SK-MEL-5 (cell line): ENCODE measurements around the gene UBAP2. TPM values are rescaled to one million over a fixed set of nuclear protein-coding genes. Genes with fewer than 3 reads are reported as not detected.
"Not testable (repeated sequence)": the region's sequence is repeated elsewhere in the genome, so short reads cannot be mapped to it uniquely, and the experiment has no call there.

Experiments used
- DNase-seq: peaks from one replicate; pipeline ENCODE4 v3.0.0-alpha.2; 2016; ENCODE audit warnings: low read depth, low spot score
- in situ Hi-C: cut with HindIII; loops from 2 replicates; pipeline ENCODE4 v1.10.0; 2016; ENCODE audit warnings: low sequenced_read_pairs, high pct_unique_total_duplicates, low pct_unique_long_range_greater_than_20kb
- total RNA-seq: library from RNA; depleted of rRNA; stranded (reverse); fragments of >200 nt; shearing (Covaris generic); gene quantifications from 2 replicates; pipeline ENCODE4 v1.2.3, GENCODE V29; 2014

Gene UBAP2
- total RNA-seq, 1 experiment from 2014 or later = 11.4 TPM

DNA sequence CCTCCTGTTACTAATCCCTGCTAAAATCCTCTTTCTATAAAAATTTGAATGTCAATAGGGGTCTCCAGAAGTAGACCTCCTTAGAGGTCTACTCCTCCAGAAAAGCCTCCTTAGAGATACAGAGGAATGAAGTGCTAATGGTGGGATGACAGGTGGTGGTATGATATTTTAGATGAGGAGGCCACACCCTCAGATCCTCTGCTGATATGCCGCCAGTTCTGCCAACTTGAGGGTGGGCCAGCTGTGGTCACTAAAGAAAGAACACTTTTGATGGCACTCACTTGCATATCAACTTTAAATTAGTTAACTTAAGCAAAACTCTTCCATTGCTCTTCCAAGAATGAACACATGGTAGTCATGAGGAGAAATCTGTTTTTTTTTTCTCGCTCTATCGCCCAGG, 16.9 kb upstream of the UBAP2 start:
- in situ Hi-C loops = no loop called here
- DNase-seq = no peak

DNA sequence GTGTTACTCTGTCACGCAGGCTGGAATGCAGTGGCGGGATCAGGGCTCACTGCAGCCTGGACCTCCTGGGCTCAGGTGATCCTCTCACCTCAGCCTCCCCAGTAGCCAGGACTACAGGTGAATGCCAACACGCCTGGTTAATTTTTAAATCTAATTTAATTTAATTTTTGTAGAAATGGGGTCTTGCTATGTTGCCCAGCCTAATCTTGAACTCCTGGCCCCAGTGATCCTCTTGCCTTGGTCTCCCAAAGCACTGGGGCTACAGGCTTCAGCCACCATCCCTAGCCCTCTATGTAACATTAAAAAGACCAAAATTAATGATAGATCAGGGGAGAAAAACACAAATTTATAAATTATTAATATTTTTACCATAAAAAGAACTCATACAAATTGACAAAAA, 11.3 kb upstream of the UBAP2 start:
- in situ Hi-C loops = no loop called here
- DNase-seq = no peak

DNA sequence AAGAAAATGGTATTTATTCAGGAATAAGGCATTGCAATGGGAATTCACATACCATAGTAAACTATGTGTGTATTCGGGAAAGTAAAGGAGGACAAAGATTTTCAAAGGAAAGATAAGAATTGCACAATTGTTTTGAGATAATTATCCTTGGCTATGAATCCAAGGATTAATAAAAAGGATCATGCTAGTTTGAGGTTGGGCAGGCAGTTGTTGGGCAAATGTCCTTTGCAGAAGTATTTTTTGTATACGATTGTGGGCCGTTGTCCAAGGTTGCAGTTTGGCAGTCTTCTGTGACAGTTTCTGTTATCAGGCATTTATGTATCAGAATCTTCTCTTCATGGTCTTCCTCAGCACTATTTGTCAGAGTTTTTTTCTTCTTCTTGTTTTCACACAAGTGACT, 10.6 kb upstream of the UBAP2 start:
- DNase-seq = no peak
- in situ Hi-C loops = no loop called here

DNA sequence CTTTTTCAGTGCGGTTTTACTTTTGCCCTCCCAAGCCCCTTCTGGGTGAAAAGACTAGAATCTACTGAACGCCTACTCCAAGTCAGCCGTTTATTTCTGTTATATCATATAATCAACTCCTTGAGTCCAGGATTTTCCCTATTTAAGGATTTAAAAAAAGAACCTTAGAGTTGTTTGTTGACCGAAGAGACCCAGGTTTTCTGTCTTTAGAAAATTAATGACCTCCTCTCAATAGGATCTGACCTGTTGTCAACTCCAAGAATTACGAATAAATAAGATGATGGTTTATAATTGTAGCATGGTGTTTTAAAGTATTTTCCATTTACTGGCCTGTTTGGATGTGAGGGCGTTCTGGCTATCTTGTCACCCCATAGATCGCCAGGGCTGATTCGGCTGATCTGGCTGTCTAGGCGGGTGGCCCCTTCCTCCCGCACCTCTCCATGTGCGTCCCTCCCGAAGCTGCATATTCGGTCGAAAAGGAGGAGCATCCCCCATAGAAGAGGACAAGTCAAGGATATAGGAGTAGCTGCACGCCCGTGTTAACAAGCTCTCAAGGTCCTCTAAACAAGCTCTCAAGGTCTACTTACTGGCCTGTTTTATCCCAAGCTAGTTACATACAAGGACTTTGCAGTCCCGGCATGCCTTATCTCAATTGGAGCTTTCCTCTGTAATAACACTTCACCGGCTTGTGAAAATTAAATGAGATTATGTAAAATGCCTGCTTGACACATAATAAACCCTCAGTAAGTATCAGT, 1.1 kb upstream of the UBAP2 start:
- in situ Hi-C loops = no loop called here
- DNase-seq = no peak

DNA sequence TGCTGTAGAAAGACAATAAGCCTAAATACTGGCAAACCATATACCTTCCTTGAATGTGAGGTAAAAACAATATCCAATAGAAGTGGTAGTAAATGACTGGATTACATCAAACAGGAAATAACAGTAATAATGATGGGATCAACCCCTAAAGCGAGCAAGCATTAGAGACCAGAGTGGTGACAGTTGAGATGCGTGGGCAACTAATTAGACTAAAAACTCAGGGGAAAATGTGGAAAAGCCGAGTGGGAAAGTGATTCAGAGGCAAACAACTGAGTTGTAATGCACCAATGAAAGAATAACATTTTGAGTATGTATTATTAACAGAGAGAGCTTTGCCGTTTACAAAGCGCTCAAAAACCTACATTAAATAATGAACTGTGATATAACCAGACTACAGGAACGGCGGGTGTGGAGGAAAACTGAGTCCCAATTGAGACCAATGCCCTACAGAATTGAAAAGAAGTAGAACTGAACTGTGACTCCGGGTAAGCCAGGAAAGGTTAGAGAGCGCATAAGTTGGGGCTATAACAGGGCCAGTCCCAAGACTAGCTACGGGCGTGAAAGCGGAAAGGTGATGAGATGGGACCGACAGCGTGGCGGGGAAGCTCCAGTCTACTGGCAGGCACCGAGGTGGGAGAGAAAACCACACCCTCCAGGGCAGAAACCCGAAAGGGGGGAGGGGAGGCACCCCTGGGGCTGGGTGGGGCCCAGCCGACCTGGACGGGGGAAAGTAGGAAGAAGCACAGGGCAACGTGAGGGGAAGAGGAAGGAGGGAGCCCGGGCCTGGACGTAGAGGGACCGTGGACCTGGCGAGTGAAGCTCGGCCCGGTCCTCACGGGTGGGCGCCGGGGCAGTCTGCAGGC, 592 bp downstream of the UBAP2 start:
- peak; percentile 22 for DNase-seq
- in situ Hi-C loops = no loop called here

DNA sequence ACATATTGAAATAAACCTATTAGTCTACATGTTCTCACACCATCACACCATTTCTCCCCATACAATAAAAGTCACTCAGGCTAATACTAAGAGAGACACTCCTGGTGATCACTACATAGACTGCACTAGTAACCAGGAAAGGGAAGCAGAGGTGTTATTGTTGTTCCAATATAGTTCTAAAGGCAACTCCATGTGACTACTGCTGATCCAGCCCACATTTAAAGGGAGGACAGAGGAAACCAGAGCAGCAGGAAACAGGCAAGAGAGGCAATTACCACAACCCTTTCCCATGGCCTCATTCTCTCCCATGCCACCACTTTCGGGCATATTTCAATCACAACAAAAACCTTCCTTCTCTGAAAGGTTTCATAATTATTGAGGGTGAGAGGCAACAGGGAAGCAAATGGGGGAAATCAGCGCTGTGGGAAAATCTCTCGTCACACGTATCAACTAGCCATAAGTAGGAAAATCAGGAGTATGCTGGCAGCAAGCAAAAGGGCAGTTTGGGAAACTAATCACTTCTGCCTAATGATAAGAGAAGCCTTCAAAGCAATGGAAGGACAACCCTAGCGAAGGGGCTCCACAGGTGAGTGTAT, 1.8 kb downstream of the UBAP2 start:
- DNase-seq = peak; percentile 38
- in situ Hi-C loops = no loop called here

DNA sequence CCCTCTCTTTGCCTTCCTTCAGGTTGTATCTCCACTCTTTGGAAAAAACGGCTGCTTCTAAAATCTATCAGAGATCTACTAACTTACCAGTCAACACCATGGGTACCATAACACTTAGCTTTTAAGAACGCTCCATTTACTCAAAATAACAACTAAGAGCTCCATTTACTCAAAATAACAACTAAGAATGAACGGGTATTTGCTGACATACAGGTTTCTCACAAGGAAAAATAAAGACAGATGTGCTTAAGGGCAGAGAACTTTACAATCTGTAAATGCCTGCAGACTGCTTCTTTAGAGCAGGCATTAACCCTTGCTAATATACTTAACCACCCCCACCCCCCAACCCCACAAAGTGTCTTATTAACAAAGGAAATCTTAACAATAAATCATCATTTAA, 2.8 kb downstream of the UBAP2 start:
- in situ Hi-C loops = no loop called here
- no peak for DNase-seq

DNA sequence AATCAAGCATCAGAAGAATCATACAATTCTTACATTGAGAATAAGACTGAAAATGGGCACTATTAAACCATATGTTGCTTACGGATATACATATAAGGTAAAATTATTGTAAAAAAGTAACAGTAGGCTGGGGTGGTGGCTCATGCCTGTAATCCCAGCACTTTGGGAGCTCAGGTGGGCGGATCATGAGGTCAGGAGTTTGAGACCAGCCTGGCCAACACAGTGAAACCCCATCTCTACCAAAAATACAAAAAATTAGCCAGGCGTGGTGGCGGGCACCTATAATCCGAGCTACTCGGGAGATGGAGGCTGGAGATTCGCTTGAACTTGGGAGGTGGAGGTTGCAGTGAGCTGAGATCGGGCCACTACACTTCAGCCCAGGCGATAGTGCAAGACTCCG, 6.6 kb downstream of the UBAP2 start:
- DNase-seq, in situ Hi-C loops: not testable (repeated sequence)

DNA sequence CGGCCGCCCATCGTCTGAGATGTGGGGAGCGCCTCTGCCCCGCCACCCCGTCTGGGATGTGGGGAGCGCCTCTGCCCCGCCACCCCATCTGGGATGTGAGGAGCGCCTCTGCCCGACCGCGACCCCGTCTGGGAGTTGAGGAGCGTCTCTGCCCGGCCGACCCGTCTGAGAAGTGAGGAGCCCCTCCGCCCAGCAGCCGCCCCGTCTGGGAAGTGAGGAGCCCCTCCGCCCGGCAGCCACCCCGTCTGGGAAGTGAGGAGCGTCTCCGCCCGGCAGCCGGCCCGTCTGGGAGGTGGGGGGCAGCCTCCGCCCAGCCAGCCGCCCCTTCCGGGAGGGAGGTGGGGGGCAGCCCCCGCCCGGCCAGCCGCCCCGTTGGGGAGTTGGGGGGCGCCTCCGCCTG, 9.8 kb downstream of the UBAP2 start:
- DNase-seq, in situ Hi-C loops: not testable (repeated sequence)

DNA sequence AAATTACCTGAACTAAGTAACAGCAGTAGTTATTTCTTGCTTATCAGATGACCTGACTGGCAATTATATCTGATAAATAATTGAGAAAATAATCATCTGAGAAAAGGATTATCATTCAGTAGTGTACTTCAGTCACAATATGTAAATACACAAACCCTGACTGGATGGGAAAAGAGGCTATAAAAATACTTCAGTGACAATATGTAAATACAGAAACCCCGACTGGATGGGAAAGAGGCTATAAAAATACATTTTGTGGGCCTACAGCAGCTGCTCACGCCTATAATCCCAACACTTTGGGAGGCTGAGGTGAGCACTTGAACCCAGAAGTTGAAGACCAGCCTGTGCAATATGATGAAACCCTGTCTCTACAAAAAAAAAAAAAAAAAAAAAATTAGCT, 11.1 kb downstream of the UBAP2 start:
- no peak for DNase-seq
- in situ Hi-C loops = no loop called here

DNA sequence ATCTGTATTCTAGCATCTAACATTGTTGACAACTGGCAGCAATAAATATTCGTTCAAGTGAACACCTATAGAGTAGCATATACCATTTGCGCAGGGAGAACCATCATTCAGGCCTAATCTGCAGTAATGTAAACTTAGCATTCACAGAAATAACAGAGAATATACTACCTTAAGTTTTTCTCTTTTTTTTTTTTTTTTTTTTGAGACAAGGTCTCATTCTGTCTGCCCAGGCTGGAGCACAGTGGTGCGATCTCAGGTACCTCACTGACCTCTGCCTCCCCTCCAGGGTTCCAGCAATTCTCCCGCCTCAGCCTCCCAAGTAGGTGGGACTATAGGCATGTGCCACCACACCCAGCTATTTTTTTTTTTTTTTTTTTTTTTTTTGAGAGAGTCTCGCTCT, 12.1 kb downstream of the UBAP2 start:
- in situ Hi-C loops = no loop called here
- no peak for DNase-seq

DNA sequence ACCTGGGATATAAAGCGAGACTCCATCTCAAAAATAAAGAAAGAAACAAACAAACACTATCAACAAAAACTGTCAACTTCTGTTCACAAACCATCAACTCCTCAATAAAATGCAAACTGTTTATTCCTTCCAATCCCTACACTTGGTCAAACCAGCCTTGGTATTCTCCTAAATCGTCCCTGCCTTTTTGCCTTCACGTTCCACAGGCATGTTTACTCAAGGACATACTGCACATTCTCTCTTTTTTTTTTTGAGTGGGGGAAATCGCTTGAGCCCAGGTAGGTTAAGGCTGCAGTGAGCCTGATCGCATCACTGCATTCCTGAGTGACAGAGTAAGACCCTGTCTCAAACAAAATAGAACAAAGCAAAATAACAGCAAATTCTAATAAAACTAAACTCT, 13.0 kb downstream of the UBAP2 start:
- in situ Hi-C loops = no loop called here
- no peak for DNase-seq

DNA sequence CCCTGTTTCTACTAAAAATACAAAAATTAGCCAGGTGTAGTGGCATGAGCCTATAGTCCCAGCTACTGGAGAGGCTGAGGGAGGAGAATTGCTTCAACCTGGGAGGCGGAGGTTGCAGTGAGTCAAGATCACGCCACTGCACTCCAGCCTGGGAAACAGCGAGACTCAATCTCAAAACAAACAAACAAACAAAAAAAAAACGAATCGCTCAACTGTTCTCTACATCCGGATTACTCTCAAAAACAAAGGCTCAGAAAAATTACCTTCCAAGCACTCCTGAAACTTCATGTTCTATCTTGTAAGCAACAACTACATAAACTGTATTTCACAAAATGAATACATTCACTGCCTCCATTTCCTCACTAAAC, 14.0 kb downstream of the UBAP2 start:
- in situ Hi-C loops = no loop called here
- no peak for DNase-seq

DNA sequence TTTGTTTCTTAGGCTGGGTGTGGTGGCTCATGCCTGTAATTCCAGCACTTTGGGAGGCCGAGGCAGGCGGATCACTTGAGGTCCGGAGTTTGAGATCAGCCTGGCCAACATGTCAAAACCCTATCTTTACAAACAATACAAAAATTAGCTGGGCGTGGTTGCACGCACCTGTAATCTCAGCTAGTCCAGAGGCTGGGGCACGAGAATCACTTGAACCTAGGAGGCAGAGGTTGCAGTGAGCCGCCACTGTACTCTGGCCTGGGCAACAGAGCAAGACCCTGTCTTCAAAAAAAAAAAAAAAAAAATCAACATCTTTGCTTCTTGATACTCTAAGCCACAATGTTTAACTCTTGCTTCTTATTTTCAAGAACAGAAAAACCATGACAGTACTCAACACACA, 16.1 kb downstream of the UBAP2 start:
- in situ Hi-C loops = no loop called here
- no peak for DNase-seq

DNA sequence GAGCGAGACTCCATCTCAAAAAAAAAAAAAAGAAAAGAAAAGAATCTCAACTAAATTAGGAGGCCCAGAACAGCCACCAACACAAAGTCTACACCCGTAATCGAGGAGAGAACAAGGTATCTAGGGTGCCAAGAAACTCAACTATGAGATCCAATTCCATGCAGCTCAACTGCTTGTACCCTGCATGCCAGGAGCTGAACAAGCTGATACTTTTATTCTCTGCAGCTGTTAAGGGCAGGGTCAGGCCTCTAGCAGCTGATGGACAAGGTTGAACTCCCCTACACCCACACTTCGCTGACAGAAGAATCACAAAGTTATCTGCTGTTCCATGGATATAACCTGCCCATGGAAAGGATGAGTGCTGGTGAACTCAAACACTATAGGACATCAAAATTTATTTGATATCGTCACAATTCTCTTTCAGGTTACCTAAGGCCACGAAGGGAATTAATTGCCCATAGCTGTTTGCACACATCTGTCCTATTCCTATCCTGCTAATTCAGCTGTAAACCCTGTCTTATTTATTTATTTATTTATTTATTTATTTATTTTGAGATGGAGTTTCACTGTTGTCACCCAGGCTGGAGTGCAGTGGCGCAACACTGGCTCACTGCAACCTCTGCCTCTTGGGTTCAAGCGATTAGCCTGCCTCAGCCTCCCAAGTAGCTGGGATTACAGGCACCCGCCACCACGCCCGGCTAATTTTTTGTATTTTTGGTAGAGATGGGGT, 20.7 kb downstream of the UBAP2 start:
- no peak for DNase-seq
- in situ Hi-C loops = no loop called here

DNA sequence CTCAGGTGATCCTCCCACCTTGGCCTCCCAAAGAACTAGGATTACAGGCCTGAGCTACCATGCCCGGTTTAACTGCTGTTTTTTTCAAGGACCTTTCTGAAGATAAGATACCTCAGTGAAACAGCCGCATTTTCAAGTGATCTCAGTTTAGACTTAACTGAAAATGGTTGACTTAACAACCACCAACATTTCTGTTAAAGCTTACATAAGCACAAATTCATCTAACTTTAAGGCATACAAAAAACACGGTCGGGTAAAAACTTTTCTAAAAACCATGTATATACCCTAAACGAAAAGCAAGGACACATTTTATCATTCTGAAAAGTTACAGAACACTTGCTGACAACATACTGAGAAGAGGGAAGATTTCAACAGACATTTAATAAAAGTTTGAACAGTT, 22.9 kb downstream of the UBAP2 start:
- no peak for DNase-seq
- in situ Hi-C loops = no loop called here

DNA sequence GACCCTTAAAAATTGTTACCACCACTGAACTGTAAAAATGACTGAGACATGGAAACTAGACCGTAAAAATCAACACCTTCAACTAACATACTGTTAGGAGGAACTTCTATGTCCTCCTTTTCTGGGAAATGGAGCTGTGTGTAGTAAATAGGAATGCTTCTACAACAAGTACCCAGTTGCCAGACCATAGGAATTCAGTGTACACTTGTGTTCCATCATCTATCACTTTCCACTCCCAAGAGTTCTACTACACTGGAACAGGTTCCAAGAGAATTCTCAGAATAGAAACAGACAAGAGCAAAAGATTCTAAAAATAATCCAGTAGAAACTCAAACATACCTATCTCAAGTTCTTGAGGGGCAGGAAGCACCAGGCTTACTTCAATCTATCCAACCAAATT, 23.6 kb downstream of the UBAP2 start:
- no peak for DNase-seq
- in situ Hi-C loops = no loop called here

DNA sequence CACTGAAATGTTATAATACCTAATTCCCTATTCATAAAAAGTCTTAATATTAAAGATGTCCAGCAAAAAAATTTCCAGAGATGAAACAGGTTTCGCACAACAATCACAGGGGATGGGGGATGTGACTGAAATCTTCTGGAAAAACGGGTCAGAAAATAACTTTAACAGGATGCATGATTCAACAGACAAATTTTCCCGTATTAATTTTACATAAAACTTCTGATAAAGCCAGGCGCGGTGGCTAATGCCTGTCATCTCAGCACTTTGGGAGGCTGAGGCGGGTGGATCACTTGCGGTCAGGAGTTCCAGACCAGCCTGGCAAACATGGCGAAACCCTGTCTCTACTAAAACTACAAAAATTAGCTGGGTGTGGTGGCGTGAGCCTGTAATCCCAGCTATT, 24.2 kb downstream of the UBAP2 start:
- not testable (repeated sequence) for DNase-seq

More for the DNA sequence above, 24.2 kb downstream of the UBAP2 start:
- in situ Hi-C loops = not testable (repeated sequence)
